Activated naive CD4-positive, alpha-beta T cell treated with anti-CD3 and anti-CD28 coated beads for 36 hours (primary cell): ENCODE data around the gene OLA1. TPM values are rescaled to one million over a fixed set of nuclear protein-coding genes. Genes with fewer than 3 reads are reported as not detected.

Source experiments
- CTCF ChIA-PET: fragments of 350-600 bp; sonication (Branson Sonifier 250); formaldehyde crosslinking; loops from one replicate; lab custom pipeline; 2021; ENCODE audit warnings: antibody characterized with exemption; lab: Charles Lee
- DNase-seq: peaks from one replicate; pipeline ENCODE4 v3.0.0-alpha.2; 2020
- H3K27ac Mint-ChIP-seq: one replicate; pipeline ENCODE4 v1.8.0; 2021; ENCODE audit warnings: mild to moderate bottlenecking, mixed read lengths
- H3K27me3 Mint-ChIP-seq: one replicate; pipeline ENCODE4 v1.8.0; 2021; ENCODE audit warnings: low read depth, mixed read lengths
- H3K36me3 Mint-ChIP-seq: one replicate; pipeline ENCODE4 v1.8.0; 2021; ENCODE audit warnings: low read depth, mixed read lengths
- H3K4me1 Mint-ChIP-seq: one replicate; pipeline ENCODE4 v1.8.0; 2021; ENCODE audit warnings: low read depth, mixed read lengths
- H3K4me3 Mint-ChIP-seq: one replicate; pipeline ENCODE4 v1.8.0; 2021; ENCODE audit warnings: mild to moderate bottlenecking, moderate library complexity, mixed read lengths
- H3K9me3 Mint-ChIP-seq: one replicate; pipeline ENCODE4 v1.8.0; 2021; ENCODE audit warnings: mixed read lengths
- intact Hi-C: fragments of 100-400 bp; cut with micrococcal nuclease; formaldehyde crosslinking; loops from one replicate; pipeline ENCODE4 v1.15.1; 2023
- total RNA-seq, 2 experiments: library from RNA; stranded (reverse); gene quantifications; one replicate each; pipeline ENCODE4 v1.2.3, GENCODE V29; 2021

Gene OLA1
- total RNA-seq, 2 experiments from 2014 or later, result 140 to 142 TPM

DNA sequence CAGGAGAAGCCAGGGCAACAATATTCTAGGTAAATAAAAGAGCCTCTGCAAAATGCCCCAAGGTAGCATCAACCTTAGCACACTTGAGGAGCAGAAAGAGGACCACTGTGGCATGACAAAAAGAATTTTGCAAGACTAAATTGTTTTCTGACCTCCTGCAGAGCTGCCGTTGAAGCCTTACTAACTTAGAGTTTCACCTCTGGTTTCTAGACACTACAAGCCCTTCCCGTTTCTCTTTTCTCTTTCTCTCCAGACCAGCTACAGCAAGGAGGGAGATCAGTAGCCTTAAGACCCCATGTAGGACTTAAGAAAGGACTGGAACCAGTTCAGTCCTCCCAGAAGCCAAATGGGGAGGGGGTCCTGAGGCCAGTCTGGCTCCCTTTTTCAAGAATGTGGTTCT lies 209.9 kb downstream of the OLA1 start:
- intact Hi-C loops, result no loop called here
- CTCF ChIA-PET, result interaction anchor here (0.6 to 0.9 kb wide), 3 partner anchors 27 to 341 kb away, joined by 3 to 4 read pairs (median 3); no protein-coding TSS in a partner anchor

DNA sequence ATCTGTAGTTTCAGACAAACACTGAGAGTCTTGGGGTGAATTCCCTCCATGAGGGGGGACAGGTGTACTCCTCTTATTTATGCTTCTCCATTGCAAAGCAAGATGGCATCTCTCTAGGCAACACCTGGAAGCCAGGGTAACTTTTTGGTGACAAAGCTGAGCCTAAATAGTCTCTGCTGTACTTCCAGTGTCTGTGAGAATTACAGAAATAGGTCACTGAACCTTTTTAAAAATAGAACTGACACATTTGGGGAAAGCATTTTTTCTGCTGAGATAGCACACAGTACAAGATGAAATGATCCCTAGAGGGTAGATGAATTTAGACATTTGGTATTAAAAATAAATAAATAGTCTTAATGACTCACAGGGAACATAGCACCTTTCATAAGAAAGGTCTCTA lies 211.5 kb downstream of the OLA1 start:
- DNase-seq, result no peak
- Mint-ChIP-seq H3K4me1 (peaks cover 13% of the 10 kb centered on the region), H3K4me3 (no peak overlapping the region), H3K9me3 (no peaks in the 10 kb centered on the region), H3K27ac (no peak overlapping the region), H3K36me3 (no peaks in the 10 kb centered on the region), H3K27me3 (no peaks in the 10 kb centered on the region)
- intact Hi-C loops, result no loop called here
- CTCF ChIA-PET, result interaction anchor here (0.6 kb wide), 1 partner anchor 119 kb away, joined by 3 read pairs; no protein-coding TSS in a partner anchor

More for the DNA sequence above, 209.9 kb downstream of the OLA1 start:
- no peaks in the 10 kb centered on the region for H3K9me3 Mint-ChIP-seq
- DNase-seq, result no peak
- no peak overlapping the region for H3K27ac Mint-ChIP-seq
- no peak overlapping the region for H3K4me3 Mint-ChIP-seq
- H3K36me3 Mint-ChIP-seq, result no peaks in the 10 kb centered on the region
- H3K4me1 Mint-ChIP-seq, result peaks cover 13% of the 10 kb centered on the region
- H3K27me3 Mint-ChIP-seq, result no peaks in the 10 kb centered on the region

DNA sequence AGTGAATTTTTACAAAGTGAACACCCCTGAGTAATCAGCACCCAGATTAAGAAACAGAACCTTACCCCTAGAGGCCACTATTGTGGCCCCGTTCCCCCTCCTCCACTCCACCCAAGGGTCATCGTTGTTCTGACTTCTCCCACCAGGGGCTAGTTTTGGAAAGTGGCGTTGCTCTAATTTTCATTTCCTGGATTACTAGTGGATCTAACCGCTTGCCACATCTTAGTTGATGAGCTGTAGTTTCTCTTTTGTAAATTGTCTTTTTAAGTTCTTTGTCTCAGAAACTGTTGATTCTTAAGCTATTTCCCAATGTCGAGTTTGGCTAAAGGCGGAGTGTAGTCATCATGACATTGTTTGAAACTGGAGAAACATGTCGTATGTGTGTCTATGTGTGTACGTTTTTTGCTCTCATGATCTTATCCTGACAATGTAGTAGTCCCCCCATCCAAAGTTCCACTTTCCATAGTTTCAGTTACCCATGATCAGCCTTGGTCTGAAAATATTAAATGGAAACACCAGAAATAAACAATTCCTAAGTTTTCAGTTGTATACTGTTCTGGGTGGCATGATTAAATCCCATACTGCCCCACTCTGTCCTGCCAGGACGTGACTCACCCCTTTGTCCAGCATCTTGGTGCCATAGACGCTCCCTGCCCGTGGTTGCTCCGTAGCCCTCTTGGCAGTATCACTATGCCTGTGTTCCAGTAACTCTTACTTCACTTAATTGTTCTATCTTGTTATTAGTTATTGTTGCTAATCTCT lies 212.2 kb downstream of the OLA1 start:
- no peak overlapping the region for H3K4me3 Mint-ChIP-seq
- no peak overlapping the region for H3K27ac Mint-ChIP-seq
- intact Hi-C loops, result no loop called here
- peaks cover 13% of the 10 kb centered on the region for H3K4me1 Mint-ChIP-seq
- H3K36me3 Mint-ChIP-seq, result no peaks in the 10 kb centered on the region
- CTCF ChIA-PET, result interaction anchor here (1.0 kb wide), 1 partner anchor 144 kb away, joined by 5 read pairs; no protein-coding TSS in a partner anchor
- no peaks in the 10 kb centered on the region for H3K27me3 Mint-ChIP-seq
- no peak for DNase-seq
- no peaks in the 10 kb centered on the region for H3K9me3 Mint-ChIP-seq

DNA sequence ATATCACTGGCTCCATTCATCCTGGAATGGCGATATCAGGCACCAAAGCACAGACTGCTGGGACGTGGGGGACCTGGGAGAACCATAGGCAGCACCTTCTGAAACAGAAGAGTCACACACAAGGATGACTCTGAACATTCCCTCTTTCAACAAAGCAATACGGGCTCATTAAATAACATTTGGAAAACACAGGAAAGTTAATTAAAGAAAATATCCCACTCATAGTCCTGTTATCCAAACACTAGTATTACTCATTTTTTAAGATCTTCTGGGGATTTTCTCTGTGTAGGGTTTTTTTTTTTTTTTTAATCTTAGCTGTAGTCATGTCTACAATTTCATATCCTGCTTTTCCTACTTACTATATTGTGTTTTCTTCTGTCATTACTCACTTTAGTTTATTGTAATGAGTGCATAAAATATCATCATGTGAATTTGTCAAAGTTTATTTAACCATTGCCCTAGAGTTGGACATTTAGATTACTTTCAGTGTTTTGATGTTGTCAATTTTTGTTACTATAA lies 213.2 kb downstream of the OLA1 start:
- Mint-ChIP-seq H3K4me3 (no peak overlapping the region), H3K36me3 (no peaks in the 10 kb centered on the region), H3K27me3 (no peaks in the 10 kb centered on the region), H3K27ac (no peak overlapping the region), H3K9me3 (no peaks in the 10 kb centered on the region), H3K4me1 (peaks cover 13% of the 10 kb centered on the region)
- intact Hi-C loops, result no loop called here
- DNase-seq, result no peak
- CTCF ChIA-PET, result interaction anchor here (1.0 kb wide), 1 partner anchor 143 kb away, joined by 5 read pairs; no protein-coding TSS in a partner anchor

DNA sequence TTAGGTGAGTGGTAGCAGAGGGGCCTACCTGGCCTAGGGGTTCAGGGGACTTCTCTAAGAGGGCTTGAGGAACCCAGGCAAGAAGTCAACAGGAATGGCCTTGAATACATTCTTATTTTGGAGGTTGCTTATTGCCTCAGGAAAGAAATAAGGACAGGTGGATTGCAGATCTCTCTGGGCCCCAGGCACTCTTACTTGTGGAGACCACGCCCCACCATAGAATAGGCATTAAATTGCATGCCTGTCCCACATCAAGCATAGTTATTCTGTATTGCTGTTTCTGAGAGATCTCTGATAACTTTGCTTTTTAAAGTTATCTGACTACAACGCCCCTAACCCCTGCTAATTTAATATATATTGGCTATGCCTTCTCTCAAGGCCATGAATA lies 215.2 kb downstream of the OLA1 start:
- Mint-ChIP-seq H3K27me3 (no peaks in the 10 kb centered on the region), H3K4me3 (no peak overlapping the region), H3K27ac (no peak overlapping the region), H3K36me3 (no peaks in the 10 kb centered on the region), H3K9me3 (no peaks in the 10 kb centered on the region), H3K4me1 (no peaks in the 10 kb centered on the region)
- intact Hi-C loops, result no loop called here
- CTCF ChIA-PET, result no interaction called here
- no peak for DNase-seq

DNA sequence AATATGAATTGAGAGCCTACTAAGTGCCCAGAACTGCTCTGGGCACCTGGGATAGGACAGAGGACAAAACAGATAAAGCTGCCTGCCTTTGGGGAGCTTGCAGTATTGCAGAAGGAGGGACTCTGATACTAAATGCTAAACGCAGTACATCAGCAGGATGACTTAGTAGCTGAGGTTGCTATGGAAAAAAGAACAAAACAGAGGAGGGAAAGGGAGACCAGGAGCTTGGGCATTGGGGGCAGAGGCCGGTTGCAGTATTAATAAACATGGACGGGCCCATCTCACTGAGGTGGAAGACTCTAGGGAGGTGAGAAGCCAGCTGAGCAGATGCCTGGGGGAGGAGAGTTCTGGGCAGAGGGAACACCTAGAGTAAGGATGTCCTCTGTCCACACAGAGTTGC lies 217.1 kb downstream of the OLA1 start:
- Mint-ChIP-seq H3K36me3 (no peaks in the 10 kb centered on the region), H3K4me3 (no peak overlapping the region), H3K27me3 (no peaks in the 10 kb centered on the region), H3K4me1 (no peaks in the 10 kb centered on the region), H3K27ac (no peak overlapping the region), H3K9me3 (no peaks in the 10 kb centered on the region)
- CTCF ChIA-PET, result no interaction called here
- no peak for DNase-seq
- intact Hi-C loops, result loop anchor here (2.0 kb wide), 1 partner anchor 16 kb away; no protein-coding TSS in a partner anchor

DNA sequence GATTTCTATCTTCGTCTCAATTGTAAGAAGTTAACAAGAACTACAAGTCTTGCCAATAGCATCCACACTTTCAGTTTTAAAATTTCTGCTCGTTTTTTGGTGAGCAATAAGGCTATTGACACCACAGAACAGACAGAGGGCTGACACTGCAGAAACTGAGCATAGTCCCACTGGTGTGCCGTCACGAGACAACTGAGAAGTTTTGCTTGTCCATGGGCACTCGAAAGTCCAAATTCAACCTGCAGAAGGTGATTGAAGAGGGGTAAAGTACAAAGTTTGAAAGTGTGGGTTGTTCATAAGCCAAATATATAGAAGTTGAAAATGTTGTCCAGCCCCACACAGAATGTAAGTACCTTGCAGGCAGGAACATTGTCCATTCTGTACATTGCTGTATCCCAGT lies 219.4 kb downstream of the OLA1 start:
- no peaks in the 10 kb centered on the region for H3K36me3 Mint-ChIP-seq
- H3K27me3 Mint-ChIP-seq, result no peaks in the 10 kb centered on the region
- H3K4me1 Mint-ChIP-seq, result peaks cover 7% of the 10 kb centered on the region
- CTCF ChIA-PET, result interaction anchor here (1.4 kb wide), 1 partner anchor 312 kb away, joined by 6 read pairs; no protein-coding TSS in a partner anchor
- H3K9me3 Mint-ChIP-seq, result peaks cover 3% of the 10 kb centered on the region
- H3K4me3 Mint-ChIP-seq, result no peak overlapping the region
- intact Hi-C loops, result no loop called here
- H3K27ac Mint-ChIP-seq, result no peak overlapping the region
- no peak for DNase-seq

DNA sequence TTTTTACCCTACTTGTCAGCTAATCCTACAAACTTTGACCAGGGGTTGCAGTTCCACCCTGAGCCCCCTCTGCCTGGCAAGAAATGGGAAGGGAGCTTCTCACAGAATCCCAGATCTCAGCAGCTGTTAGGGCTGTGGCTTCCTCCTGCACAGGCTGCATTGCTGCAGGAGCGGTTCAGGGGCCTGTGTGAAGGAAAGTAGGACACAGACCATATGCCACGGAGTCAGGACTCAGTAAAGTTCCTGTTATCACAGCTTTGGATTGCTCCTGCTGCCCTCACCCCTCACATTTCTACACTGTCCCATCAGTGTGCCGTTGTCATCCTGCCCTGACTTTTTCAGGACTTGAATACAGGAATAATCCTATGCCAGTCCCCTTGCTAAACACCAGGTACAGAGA lies 220.4 kb downstream of the OLA1 start:
- no peak overlapping the region for H3K27ac Mint-ChIP-seq
- no peak for DNase-seq
- H3K4me3 Mint-ChIP-seq, result no peak overlapping the region
- peaks cover 8% of the 10 kb centered on the region for H3K4me1 Mint-ChIP-seq
- no peaks in the 10 kb centered on the region for H3K36me3 Mint-ChIP-seq
- CTCF ChIA-PET, result interaction anchor here (0.8 to 1.4 kb wide), 2 partner anchors 16 to 313 kb away, joined by 3 to 6 read pairs; no protein-coding TSS in a partner anchor
- H3K27me3 Mint-ChIP-seq, result no peaks in the 10 kb centered on the region
- H3K9me3 Mint-ChIP-seq, result peaks cover 4% of the 10 kb centered on the region
- intact Hi-C loops, result no loop called here

DNA sequence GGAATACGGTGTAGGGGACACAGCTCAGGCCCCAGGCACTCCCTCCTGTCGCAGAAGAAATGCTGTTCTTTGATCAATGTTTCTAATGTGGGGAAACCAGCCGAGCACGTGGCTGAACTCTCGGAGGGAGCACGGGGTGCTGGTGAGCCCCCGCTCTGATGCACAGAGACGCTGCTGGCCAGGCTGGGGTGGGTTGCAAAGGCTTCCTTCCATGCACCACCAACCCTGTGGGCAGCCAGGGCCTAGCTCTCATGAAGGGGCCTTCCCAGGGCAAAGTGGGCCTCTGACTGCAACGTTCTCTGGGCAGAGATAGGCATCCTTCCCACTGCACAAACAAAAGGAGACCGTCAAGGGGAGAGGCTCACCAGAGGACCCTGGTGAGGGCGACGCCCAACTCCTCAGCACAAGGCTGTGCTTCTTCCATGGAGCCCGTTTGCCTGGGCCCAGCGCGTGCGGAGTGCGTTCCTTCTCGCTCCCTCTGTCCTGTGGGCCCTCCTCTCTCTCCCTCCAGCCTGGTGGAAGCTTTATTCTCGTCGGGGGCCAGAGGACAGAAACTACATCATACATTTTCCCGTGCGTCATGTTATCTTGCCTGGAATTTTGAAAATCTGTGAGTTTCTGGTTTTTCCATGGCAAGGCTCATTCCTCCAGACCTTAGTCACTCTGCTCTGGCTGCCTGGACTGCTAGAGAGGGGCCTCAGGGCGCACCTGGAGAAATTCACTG lies 222.0 kb downstream of the OLA1 start:
- Mint-ChIP-seq H3K36me3 (no peaks in the 10 kb centered on the region), H3K27me3 (no peaks in the 10 kb centered on the region), H3K9me3 (peaks cover 4% of the 10 kb centered on the region), H3K4me3 (no peak overlapping the region), H3K4me1 (peaks cover 8% of the 10 kb centered on the region), H3K27ac (no peak overlapping the region)
- intact Hi-C loops, result no loop called here
- CTCF ChIA-PET, result no interaction called here
- DNase-seq, result no peak

DNA sequence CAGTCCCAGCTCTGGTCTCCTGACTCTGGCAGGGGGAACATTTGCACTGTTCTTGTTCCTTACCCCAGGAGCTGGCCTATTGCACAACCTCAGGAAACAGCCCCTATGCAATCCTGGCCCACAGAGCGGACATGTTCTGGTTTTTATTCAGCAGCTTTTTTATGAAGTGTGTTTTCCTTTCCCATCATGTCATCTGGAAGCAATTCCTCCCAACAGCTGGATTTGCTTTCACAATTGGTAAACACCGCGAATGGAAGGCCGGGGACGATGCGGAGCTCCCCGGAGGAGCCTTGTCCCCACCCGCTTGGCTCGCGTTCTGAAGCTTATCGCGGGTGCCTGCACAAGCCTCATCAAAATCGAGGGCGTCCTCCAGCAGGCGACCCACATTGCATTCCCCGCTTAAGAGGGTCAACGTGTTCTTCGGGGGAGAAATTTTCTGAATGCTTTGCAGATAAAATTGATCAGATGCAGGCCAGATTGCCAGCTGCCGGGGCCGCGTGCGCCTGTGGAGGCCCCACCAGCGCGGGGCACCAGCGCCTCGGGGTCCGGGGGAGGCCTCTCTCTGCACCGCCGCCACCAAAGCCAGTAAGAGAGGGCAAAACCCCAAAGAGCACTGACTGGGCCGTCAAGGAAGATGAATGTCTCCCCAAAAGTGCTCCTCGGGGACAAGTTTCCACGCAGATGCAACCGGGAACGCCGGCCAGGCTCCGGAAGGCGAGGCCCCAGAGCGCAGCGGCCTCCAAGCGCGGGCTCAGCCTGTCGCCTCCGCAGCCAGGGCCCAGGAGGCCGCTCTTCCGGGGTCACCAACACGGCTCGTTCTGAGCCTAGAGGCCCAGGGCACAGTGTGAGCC lies 222.8 kb downstream of the OLA1 start:
- no peak overlapping the region for H3K27ac Mint-ChIP-seq
- CTCF ChIA-PET, result interaction anchor here (0.6 to 0.9 kb wide), 2 partner anchors 15 to 18 kb away, joined by 3 read pairs; no protein-coding TSS in a partner anchor
- no peak overlapping the region for H3K4me3 Mint-ChIP-seq
- H3K27me3 Mint-ChIP-seq, result no peaks in the 10 kb centered on the region
- peaks cover 4% of the 10 kb centered on the region for H3K9me3 Mint-ChIP-seq
- H3K36me3 Mint-ChIP-seq, result no peaks in the 10 kb centered on the region
- no peak for DNase-seq
- intact Hi-C loops, result loop anchor here (2.0 kb wide), 1 partner anchor 21 kb away; no protein-coding TSS in a partner anchor
- H3K4me1 Mint-ChIP-seq, result peaks cover 8% of the 10 kb centered on the region

DNA sequence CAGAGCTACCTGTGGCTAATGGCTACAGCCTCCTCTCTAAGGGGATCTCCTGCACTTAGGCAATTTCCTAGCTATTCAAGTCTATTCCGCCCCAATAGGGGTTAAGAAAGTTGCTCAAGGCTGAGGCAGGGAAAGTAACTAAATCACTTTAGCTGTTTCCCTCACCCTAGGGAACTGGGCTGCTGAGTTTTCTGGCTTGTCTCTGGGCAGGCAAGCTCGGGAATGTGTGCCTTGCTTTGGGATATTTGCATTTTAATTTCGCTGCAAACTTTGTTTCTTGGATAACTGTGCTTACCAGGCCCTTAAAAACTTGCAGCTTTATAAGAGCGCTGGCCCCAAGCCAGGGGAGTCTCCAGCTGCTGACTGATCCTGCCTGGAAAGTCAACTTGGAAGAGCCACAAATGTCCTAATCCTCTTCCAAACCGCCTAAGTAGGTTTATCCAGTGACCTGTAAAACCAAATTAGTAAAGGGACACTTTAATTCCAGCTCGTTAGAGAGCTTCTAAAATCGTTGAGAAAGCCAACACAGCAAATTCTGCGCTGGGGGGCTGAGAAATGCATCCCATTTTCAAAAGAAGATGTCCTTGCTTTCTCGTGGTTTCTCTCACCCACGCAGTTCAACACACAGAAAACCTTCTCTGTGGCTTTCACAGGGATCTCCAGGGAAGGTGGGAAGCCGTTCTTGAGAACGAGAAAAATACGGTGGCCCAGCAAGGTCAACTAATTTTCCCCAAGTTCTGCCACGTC lies 223.6 kb downstream of the OLA1 start:
- H3K27ac Mint-ChIP-seq, result no peak overlapping the region
- CTCF ChIA-PET, result interaction anchor here (0.6 to 0.9 kb wide), 3 partner anchors 16 to 114 kb away, joined by 3 to 4 read pairs (median 3); no protein-coding TSS in a partner anchor
- intact Hi-C loops, result loop anchor here (1.0 to 2.0 kb wide), 4 partner anchors 15 to 61 kb away; no protein-coding TSS in a partner anchor

More for the DNA sequence above, 223.6 kb downstream of the OLA1 start:
- Mint-ChIP-seq H3K4me3 (no peak overlapping the region), H3K36me3 (no peaks in the 10 kb centered on the region), H3K9me3 (peaks cover 4% of the 10 kb centered on the region), H3K4me1 (peaks cover 8% of the 10 kb centered on the region), H3K27me3 (no peaks in the 10 kb centered on the region)
- no peak for DNase-seq
